ENCODE results near the gene VGLL4. TPM values are rescaled to one million over a fixed set of nuclear protein-coding genes. Genes with fewer than 3 reads are reported as not detected.
"Not testable (repeated sequence)": the region's sequence is repeated elsewhere in the genome, so short reads cannot be mapped to it uniquely, and the experiment has no call there.

VGLL4 gene
- total RNA-seq, 4 donors from 2014 or later = 41.3 to 54.7 (median 49.5) TPM

DNA sequence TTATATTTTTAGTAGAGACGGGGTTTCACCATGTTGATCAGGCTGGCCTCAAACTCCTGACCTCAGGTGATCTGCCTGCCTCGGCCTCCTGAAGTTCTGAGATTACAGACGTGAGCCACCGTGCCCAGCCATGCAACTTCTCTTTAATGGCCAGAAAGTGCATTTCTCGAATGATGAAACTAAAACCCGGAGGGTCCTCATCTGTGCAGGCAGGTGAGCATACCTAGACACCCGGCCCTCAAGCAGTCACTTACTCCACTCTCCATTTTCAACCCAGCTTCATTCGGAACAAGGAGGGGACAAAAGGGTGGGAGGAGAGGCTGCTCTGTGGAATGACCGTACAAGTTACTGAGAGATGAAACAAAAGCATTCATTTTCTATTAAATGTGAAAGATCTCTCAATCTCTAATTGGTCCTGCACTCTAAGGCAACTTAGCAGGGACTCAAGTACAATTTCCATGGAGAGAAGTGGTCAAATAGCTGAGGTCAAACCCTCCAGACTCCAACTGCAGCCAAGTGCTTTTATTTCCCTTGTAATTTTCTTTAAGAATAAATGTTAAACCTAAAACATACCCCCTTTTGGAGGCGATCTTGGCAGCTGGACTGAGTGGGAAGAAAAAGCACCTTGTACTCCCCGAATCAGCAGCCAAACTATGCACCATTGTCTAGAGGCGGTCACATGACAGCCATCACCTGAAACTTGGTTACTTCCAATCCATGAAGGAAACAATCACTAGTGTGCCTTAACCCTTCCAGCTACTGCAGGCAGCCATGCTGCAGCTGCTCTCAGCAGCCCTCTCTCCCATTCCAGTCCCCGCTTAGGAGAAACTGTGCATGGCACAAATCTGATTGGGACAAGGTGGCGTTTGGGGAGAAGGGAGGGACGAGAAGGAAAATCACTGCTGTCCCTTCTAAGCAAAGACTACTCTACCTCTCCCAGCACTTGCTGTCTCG is 62.2 kb downstream of the VGLL4 start:
- TF ChIP-seq, protein P1, sequence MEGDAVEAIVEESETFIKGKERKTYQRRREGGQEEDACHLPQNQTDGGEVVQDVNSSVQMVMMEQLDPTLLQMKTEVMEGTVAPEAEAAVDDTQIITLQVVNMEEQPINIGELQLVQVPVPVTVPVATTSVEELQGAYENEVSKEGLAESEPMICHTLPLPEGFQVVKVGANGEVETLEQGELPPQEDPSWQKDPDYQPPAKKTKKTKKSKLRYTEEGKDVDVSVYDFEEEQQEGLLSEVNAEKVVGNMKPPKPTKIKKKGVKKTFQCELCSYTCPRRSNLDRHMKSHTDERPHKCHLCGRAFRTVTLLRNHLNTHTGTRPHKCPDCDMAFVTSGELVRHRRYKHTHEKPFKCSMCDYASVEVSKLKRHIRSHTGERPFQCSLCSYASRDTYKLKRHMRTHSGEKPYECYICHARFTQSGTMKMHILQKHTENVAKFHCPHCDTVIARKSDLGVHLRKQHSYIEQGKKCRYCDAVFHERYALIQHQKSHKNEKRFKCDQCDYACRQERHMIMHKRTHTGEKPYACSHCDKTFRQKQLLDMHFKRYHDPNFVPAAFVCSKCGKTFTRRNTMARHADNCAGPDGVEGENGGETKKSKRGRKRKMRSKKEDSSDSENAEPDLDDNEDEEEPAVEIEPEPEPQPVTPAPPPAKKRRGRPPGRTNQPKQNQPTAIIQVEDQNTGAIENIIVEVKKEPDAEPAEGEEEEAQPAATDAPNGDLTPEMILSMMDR (IDR thresholded peaks at IDR 0.05) = no peak
- ATAC-seq (ENCODE audit: low FRiP score) (peak; percentile 39), DNase-seq (ENCODE audit: low spot score) (no peak)

DNA sequence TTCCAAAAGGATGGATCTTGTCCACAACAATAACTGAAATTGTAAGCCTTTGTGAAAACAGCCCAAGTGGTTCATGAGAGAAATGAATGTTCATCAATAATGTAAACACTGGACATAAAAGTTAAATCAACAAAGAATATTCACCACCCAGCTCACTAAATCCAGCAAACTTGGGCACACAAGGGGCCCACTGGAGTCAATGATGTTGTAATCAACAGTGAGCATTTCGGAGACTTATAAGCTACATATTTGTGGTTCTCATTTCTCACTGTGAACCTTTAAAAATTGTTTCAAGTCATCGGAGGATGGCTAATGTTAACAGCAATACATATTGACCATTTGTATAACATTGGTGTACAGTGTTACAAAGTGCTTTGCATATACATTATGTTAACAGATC is 63.1 kb downstream of the VGLL4 start:
- ATAC-seq (ENCODE audit: low FRiP score) (no peak), DNase-seq (ENCODE audit: low spot score) (no peak)
- TF ChIP-seq, protein P1 (IDR thresholded peaks at IDR 0.05) = no peak

DNA sequence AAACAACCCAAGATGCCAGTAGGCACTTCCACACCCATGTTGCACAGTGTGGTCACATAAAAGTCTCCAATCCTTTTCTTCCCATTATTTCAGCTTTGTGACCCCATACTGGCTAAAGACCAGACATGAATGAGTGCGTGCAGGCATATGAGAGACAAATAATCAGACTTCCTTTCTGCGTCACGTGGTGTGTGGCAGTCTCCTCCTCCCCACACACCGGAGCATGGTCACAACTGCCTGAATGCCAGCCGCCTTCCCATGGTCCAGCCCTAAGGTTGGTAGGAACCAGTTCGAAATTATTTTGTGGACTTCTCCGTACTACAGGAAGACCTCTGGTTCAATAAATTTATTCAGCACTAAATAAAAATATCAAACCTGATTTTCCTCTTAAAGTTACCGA is 65.5 kb downstream of the VGLL4 start:
- ATAC-seq (ENCODE audit: low FRiP score) (no peak), DNase-seq (ENCODE audit: low spot score) (no peak)
- TF ChIP-seq, protein P1 (IDR thresholded peaks at IDR 0.05) = no peak

DNA sequence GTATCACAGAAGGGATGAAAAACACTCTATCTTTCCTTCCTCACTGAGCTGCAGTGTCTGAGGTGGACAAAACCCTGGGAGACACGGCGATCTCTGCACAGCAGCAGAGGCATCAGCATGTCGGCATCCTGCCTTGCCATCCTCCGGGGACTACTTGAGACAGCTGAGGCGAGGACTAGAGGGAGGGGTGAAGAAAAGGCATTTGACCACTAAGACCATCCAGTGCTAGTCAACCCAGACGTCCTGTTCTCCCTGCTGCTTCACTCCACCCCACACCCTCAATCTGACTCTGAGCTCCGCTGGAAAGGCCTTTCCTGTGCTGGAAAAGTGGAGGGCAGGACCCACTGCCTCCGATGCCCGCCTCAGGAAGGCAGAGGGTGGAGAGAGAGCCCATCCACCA is 67.3 kb downstream of the VGLL4 start:
- TF ChIP-seq, protein P1 (IDR thresholded peaks at IDR 0.05) = no peak
- DNase-seq (ENCODE audit: low spot score) (no peak), ATAC-seq (ENCODE audit: low FRiP score) (no peak)

DNA sequence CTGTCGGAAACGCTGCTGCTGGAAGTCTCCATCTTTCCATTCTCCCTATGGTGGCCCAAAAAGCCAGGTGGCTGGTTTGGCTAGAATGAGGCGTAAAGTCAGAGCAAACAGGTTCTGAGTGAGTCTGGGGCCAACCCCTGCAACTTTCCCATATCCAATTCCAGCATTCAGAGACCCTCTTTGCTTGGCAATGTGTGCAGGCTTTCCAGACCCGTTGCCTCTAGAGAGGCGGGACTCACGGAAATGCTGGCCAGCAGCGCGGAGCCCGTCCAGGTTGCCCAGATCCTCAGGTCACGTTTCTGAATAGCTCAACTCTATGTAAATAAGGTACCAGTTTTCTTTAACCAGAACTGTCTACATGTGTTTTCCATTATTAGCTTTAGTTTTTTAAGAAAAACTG is 68.0 kb downstream of the VGLL4 start:
- TF ChIP-seq, protein P1 (IDR thresholded peaks at IDR 0.05) = no peak
- no peak for DNase-seq (ENCODE audit: low spot score)
- no peak for ATAC-seq (ENCODE audit: low FRiP score)

DNA sequence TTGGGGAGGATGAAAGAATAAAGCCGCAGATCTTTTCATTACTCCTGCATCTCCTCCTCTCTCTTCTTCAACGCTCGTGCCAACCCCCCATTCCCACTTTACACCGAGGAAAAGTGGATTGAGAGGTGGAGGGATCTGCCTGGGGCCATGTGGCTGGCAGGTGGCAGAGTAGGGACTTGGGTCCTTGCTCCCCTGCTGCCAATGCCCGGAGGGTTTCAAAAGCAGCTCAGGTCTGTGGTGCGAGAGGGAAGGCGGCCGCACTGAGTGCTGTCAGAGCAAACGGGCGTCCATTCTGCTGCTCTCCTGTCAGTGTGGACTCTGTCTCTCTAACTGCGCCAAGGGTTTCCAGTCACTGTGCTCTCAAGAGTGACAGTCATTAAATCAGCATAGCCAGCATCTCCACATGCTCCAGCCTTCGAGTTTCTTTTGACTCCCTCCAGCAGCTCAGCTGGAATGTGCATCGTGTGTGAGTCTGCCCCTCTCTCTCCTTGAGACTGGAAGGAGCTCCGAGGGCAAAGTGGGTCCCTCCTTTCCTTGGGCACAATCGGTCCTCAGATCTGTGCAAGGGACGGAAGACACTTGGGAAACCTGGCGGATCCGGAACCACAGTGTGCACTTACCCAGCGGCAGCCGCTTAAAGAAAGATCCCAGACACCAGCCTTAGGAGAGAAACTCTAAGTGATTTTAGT is 68.6 kb downstream of the VGLL4 start:
- DNase-seq (ENCODE audit: low spot score) = no peak
- TF ChIP-seq, protein P1 (IDR thresholded peaks at IDR 0.05) = no peak
- no peak for ATAC-seq (ENCODE audit: low FRiP score)

DNA sequence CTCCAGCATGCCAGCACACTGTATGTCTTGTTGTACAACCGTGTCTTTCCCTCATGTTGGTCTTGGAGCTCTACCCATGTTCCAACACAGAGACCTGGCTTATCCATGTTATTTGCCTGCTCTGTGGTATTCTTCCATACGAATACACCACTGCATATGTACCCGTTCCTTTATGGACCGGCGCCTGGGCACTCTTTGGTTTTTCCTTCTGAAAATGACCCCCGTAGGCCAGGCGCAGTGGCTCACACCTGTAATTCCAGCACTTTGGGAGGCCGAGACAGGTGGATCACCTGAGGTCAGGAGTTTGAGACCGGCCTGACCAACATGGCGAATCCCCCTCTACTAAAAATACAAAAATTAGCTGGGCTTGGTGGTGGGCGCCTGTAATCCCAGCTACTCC is 71.1 kb downstream of the VGLL4 start:
- not testable (repeated sequence) for DNase-seq (ENCODE audit: low spot score); ATAC-seq (ENCODE audit: low FRiP score)

Data from omental fat pad (tissue), 4 donors.